Fibroblast of mammary gland (primary cell): ENCODE measurements around the gene NFS1.

Source experiments
- DNase-seq: peaks from one replicate; pipeline ENCODE4 v3.0.0-alpha.2; 2010; ENCODE audit warnings: low read depth
- H3K4me3 ChIP-seq: 2 replicates; pipeline ENCODE4 v1.5.1; 2011; ENCODE audit warnings: low read depth, mild to moderate bottlenecking, low read length, moderate library complexity; ENCODE audit not compliant: control insufficient read depth
- TF ChIP-seq, protein P1 (sequence below): conservative IDR thresholded peaks from 2 replicates; pipeline ENCODE4 v1.5.1; 2011; ENCODE audit warnings: low read depth, low read length, inconsistent platforms; ENCODE audit not compliant: control insufficient read depth, insufficient read depth

The NFS1 gene

DNA sequence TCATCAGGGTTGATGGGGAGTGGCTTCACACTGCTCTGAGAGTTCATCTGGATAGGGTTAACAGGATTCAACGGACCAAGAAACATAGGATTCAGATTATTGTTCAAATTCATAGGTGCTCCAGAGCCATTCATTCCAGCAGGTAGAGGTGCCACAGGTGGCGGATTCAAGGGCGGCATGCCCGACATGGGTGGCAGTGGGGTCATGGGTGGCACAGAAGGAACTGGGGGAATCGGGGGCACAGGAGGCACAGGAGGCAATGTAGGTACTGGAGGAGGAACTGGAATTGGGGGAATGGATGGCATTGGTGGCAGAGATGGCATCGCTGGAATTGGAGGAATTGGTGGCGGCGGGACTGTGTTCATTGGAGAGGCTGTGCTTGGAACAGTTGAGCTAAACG lies 44.7 kb downstream of the NFS1 start:
- no peak overlapping the region for H3K4me3 ChIP-seq
- TF ChIP-seq, protein P1, sequence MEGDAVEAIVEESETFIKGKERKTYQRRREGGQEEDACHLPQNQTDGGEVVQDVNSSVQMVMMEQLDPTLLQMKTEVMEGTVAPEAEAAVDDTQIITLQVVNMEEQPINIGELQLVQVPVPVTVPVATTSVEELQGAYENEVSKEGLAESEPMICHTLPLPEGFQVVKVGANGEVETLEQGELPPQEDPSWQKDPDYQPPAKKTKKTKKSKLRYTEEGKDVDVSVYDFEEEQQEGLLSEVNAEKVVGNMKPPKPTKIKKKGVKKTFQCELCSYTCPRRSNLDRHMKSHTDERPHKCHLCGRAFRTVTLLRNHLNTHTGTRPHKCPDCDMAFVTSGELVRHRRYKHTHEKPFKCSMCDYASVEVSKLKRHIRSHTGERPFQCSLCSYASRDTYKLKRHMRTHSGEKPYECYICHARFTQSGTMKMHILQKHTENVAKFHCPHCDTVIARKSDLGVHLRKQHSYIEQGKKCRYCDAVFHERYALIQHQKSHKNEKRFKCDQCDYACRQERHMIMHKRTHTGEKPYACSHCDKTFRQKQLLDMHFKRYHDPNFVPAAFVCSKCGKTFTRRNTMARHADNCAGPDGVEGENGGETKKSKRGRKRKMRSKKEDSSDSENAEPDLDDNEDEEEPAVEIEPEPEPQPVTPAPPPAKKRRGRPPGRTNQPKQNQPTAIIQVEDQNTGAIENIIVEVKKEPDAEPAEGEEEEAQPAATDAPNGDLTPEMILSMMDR = no peak
- no peak for DNase-seq

DNA sequence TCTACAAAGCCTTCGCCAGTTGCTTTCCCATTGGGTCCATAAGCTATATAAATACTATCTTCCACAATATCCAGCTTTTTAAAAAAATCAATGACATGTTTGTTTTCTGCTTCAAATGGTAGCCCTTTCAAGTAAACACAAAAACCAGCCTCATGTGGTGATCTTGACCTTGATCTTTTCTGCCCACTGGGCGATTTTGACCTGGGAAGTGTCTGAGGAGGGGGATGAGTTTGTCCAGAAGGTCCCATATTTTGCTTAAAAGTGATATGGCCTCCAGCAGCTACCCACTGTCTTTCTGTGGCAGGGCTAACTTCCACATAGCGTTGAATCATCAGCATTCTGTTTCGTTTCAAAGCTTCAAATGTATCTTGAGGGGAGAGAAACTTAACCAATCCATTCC lies 45.3 kb downstream of the NFS1 start:
- TF ChIP-seq, protein P1 = no peak
- no peak for DNase-seq
- H3K4me3 ChIP-seq = no peak overlapping the region

- DNase-seq = no peak
- TF ChIP-seq, protein P1 = no peak
- H3K4me3 ChIP-seq = no peak overlapping the region
These were observed 45.8 kb downstream of the NFS1 start for GRCh38 chr20:35653430-35653734.

GRCh38 chr20:35652641-35653429 lies 46.3 kb downstream of the NFS1 start:
- DNase-seq = no peak
- no peak overlapping the region for H3K4me3 ChIP-seq
- TF ChIP-seq, protein P1 = no peak

- TF ChIP-seq, protein P1 = no peak
- no peak overlapping the region for H3K4me3 ChIP-seq
- no peak for DNase-seq
These were observed 47.2 kb downstream of the NFS1 start for GRCh38 chr20:35651958-35652357.

GRCh38 chr20:35650632-35651031 lies 48.5 kb downstream of the NFS1 start:
- no peak for DNase-seq
- TF ChIP-seq, protein P1 = no peak
- no peak overlapping the region for H3K4me3 ChIP-seq

- no peak overlapping the region for H3K4me3 ChIP-seq
- TF ChIP-seq, protein P1 = no peak
- peak; percentile 19 for DNase-seq
These were observed 50.3 kb downstream of the NFS1 start for GRCh38 chr20:35648836-35649235.
